ENCODE data around the gene CMSS1.

CMSS1 gene

GRCh38 chr3:99873269-99874102 lies 55.8 kb downstream of the CMSS1 start:
- in situ Hi-C loops (cut with HindIII; ENCODE audit: low sequenced_read_pairs), result no loop called here

GRCh38 chr3:99874237-99875002 lies 56.8 kb downstream of the CMSS1 start:
- in situ Hi-C loops (cut with HindIII; ENCODE audit: low sequenced_read_pairs), result no loop called here

GRCh38 chr3:99875581-99875928 lies 57.9 kb downstream of the CMSS1 start:
- in situ Hi-C loops (cut with HindIII; ENCODE audit: low sequenced_read_pairs), result no loop called here

GRCh38 chr3:99875929-99876841 lies 58.5 kb downstream of the CMSS1 start:
- in situ Hi-C loops (cut with HindIII; ENCODE audit: low sequenced_read_pairs), result no loop called here

- in situ Hi-C loops (cut with HindIII; ENCODE audit: low sequenced_read_pairs), result no loop called here
Measured at GRCh38 chr3:99877031-99877579, 59.4 kb downstream of the CMSS1 start.

GRCh38 chr3:99878005-99878404 lies 60.3 kb downstream of the CMSS1 start:
- in situ Hi-C loops (cut with HindIII; ENCODE audit: low sequenced_read_pairs), result no loop called here

GRCh38 chr3:99879275-99879674 lies 61.6 kb downstream of the CMSS1 start:
- in situ Hi-C loops (cut with HindIII; ENCODE audit: low sequenced_read_pairs), result no loop called here

- in situ Hi-C loops (cut with HindIII; ENCODE audit: low sequenced_read_pairs), result no loop called here
Measured at GRCh38 chr3:99881121-99881524, 63.5 kb downstream of the CMSS1 start.

- in situ Hi-C loops (cut with HindIII; ENCODE audit: low sequenced_read_pairs), result no loop called here
Measured at GRCh38 chr3:99882436-99883137, 64.9 kb downstream of the CMSS1 start.

GRCh38 chr3:99883138-99883461 lies 65.4 kb downstream of the CMSS1 start:
- in situ Hi-C loops (cut with HindIII; ENCODE audit: low sequenced_read_pairs), result no loop called here

GRCh38 chr3:99883693-99884092 lies 66.0 kb downstream of the CMSS1 start:
- in situ Hi-C loops (cut with HindIII; ENCODE audit: low sequenced_read_pairs), result no loop called here

- in situ Hi-C loops (cut with HindIII; ENCODE audit: low sequenced_read_pairs), result no loop called here
Measured at GRCh38 chr3:99884484-99884883, 66.8 kb downstream of the CMSS1 start.

GRCh38 chr3:99885085-99885484 lies 67.4 kb downstream of the CMSS1 start:
- in situ Hi-C loops (cut with HindIII; ENCODE audit: low sequenced_read_pairs), result no loop called here

GRCh38 chr3:99885851-99886250 lies 68.2 kb downstream of the CMSS1 start:
- in situ Hi-C loops (cut with HindIII; ENCODE audit: low sequenced_read_pairs), result no loop called here

- in situ Hi-C loops (cut with HindIII; ENCODE audit: low sequenced_read_pairs), result no loop called here
Measured at GRCh38 chr3:99891610-99892285, 74.1 kb downstream of the CMSS1 start.

GRCh38 chr3:99892332-99892731 lies 74.7 kb downstream of the CMSS1 start:
- in situ Hi-C loops (cut with HindIII; ENCODE audit: low sequenced_read_pairs), result no loop called here

- in situ Hi-C loops (cut with HindIII; ENCODE audit: low sequenced_read_pairs), result no loop called here
Measured at GRCh38 chr3:99895131-99895696, 77.6 kb downstream of the CMSS1 start.

- in situ Hi-C loops (cut with HindIII; ENCODE audit: low sequenced_read_pairs), result no loop called here
Measured at GRCh38 chr3:99895703-99896441, 78.2 kb downstream of the CMSS1 start.

GRCh38 chr3:99896482-99896881 lies 78.8 kb downstream of the CMSS1 start:
- in situ Hi-C loops (cut with HindIII; ENCODE audit: low sequenced_read_pairs), result no loop called here
